NCI-H446 (cell line): ENCODE measurements around the gene STX5.
"Not testable (repeated sequence)": the region's sequence is repeated elsewhere in the genome, so short reads cannot be mapped to it uniquely, and the experiment has no call there.

Experiments used
- DNase-seq, 2 experiments: peaks; one replicate each; lab custom pipeline; 2025; lab: John Stamatoyannopoulos, UW

The STX5 gene

DNA sequence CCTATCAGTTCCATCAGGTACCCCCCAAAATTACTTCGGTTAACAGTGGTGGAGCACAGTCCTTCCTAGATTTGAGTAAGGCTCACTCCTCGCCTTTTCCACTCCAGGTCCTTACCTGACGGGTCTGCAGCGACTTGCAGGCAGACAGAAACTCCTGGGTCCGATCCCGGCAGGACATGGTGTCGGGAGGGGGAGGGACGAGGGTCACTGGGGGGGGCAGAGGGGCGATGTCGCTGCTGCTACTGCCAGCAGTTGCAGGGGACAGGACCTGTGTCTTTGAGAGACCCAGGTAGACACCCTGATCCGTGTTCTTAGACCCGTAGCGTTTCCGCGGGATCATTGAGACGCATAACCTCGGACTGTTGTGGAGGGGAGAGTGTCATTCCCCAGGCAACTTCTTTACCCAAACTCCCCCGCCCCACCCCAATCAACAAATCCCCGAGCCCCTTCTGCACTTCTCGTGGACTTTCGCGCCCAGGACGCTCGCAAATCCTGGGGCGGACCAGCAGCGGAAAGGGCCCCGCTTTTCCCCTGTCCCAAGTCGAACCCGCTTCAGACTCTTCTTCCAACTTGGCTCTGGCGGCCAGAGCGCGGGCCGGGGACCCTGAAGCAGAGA, 839 bp downstream of the STX5 start:
- no peak for DNase-seq

GRCh38 chr11:62828130-62828529, 3.7 kb downstream of the STX5 start:
- DNase-seq, result not testable (repeated sequence)

- DNase-seq, result no peak
Observed at GRCh38 chr11:62823677-62824076, 8.2 kb downstream of the STX5 start.

DNA sequence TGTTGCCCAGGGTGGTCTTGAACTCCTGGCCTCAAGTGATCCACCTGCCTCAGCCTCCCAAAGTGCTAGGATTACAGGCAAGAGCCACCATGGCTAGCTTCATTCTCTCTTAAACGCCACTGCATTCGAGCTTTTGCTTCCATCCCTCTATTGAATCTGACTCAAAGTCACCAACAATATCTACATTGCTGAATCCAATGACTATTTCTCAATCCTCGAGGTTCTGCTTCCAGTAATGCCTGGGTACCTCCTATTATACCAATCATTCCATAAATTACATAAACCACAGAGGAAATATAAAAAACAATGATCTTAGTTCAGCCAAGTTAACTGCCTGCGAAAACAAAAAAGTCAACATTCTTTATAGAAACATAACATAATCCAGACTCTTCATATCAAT, 14.7 kb downstream of the STX5 start:
- no peak for DNase-seq

DNA sequence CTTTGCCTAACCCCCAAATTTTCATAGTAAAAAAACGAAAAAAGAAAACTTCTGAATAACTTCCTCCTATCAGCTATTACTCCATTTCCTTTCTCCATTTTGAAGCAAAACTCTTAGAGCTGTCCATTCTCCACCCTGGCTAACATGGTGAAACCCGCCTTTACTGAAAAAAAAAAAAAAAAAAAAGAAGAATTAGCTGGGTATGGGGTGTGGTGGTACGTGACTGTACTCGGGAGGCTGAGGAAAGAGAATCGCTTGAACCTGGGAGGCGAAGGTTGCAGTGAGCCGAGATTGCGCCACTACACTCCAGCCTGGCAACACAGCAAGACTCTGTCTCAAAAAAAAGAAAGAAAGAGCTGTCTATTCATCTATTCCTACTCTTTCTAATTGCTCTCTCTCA, 15.3 kb downstream of the STX5 start:
- DNase-seq, result no peak

- no peak for DNase-seq
Observed at GRCh38 chr11:62811659-62812058, 20.2 kb downstream of the STX5 start.

GRCh38 chr11:62810748-62811147, 21.1 kb downstream of the STX5 start:
- DNase-seq, result no peak

- DNase-seq, result no peak
Observed at GRCh38 chr11:62806611-62807121, 25.2 kb downstream of the STX5 start.

- DNase-seq, result no peak
Observed at GRCh38 chr11:62805961-62806441, 25.9 kb downstream of the STX5 start.

GRCh38 chr11:62805076-62805892, 26.6 kb downstream of the STX5 start, which contains the start of gene NXF1:
NXF1 (minus strand) TSS chr11:62805440; CDS start chr11:62805356, 84 bp downstream.
- DNase-seq, result peak; percentile 91 to 98

DNA sequence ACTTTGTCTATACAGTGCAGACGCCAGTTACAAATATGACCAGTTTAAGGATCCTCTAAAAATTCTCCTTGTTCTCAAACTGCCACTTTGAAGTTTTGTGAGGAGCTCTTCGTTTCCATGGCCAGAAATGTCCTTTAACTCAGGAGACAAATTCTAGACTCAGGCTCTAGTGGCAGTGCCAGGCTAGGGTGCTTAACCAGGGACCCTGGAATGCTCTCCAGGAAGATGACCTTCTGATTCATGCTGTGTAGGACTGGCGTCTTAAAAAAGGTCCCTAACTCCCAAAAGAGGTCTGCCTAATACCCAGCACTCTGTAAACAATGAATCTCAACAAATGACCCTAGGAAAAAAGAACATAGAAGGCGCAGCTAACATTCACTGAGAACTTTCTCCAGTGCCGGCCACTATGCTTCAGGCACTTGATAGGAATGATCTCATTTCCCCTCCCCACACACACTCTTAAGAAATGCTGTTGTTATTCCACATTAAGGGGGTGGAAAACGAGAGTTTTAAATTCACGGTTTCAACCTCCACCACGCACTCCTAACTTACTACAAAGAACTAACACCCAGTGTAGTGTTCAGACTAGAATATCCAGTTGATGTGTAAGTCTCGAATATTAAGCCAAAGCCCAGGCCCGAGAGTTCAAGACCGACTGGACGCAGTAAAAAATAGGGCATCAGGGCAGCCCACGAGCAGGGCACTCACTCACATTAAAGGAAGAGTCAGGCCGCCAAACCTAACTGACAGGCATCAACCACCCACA, 27.4 kb downstream of the STX5 start:
- DNase-seq, result no peak

DNA sequence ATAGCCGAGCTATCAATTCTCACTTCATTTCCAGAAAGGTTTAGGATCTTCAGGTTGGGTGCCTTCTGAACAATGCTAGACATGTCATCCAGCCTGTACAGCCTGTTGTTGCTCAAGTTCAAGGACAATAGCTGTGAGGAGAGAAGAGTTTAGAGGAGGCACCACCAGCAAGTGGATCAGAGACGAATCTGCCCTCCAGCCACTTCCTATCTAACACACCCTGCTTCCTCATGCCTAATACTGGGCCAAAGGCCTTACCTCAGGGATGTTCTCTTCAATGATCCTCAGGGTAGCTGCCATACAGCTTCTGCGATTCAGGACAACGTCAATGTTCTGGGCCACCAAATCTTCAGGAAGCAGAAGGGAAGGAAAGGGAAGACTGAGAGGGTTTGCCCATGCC, 30.8 kb downstream of the STX5 start:
- DNase-seq, result no peak

DNA sequence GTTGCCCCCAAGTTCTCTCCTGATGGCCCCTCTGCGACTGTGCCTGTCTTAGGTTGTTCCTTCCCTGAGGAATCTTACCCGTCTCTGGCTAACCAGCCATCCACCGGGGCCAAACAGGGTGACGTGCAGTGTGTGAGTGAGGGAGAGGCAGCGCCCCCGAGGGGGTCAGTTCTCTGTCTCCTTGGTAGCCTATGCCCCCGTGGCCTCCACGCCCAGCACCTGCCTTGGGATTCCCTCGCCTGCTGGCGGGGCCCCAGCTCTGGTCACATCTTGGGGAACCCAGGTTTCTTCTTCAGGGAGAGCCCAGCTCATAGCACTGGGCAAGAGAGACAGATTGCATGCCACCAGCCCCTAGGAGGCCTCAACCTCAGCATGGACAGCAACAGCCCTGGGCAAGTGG, 32.4 kb downstream of the STX5 start:
- no peak for DNase-seq

GRCh38 chr11:62796281-62796680, 35.6 kb downstream of the STX5 start:
- no peak for DNase-seq

DNA sequence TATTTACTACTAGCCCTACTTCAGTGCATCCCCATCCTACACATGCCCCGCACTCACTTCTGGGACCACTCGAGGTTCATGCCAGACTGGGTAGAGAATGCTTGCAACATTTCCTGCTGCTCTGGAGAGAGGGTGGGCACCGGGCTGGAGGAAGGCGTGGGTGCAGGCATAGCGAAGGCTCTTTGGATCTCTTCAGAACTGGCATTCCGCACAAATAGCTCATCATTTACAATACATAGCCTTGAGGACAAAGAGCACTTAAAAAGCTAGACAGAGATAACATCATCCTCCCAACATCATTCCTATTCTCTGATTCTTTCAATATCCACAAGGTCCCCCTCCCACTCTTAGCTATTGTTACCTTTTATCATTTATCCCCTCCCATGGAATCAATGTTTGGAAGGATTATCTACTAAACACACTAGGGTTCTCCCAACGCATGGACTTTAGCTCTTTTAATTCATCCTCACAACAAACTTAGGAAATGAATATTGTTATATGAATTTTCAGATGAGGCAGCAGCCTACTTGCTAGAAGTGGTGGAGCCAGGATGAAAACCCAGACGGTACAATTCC, 37.6 kb downstream of the STX5 start:
- DNase-seq, result no peak

DNA sequence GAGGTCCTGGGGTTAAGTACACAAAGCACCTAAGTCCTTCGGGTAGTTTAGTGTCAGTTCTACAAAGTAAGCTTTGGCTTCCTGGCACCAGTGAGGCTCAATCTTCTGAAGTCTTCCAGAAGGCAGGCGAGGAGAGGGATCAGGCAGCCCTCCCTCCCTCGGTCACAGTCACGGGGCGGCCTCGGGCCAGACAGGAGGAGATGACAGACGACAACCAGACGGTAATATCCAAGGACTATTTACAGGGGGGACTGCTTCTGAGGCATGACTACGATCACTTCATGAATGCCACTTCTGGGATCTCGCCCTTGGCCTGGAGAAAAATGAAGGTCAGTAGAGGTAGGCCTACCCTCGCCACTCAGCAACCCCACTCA, 39.7 kb downstream of the STX5 start:
- DNase-seq, result peak in 1 of 2 experiments; percentile 54

GRCh38 chr11:62791501-62792201, 40.2 kb downstream of the STX5 start, which contains the start of gene TMEM223:
TMEM223 (minus strand) TSS chr11:62792006; CDS start chr11:62791994, 12 bp downstream.
- peak; percentile 51 to 80 for DNase-seq

- no peak for DNase-seq
Observed at GRCh38 chr11:62789576-62789975, 42.3 kb downstream of the STX5 start.

DNA sequence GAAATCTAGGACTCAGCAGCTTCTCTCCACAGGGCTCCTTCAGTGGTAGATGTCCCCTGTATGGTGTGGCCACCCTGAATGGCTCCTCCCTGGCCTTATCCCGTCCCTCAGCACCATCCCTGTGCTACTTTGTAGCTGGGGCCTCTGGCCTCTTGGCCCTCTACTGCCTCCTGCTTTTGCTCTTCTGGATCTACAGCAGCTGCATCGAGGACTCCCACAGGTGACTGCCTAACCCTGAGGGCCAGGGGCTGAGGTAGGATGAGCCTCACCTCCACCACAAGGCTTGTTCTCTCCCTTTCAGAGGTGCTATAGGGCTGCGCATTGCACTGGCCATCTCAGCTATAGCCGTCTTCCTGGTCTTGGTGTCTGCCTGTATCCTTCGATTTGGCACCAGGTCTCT, 42.9 kb downstream of the STX5 start:
- DNase-seq, result no peak

DNA sequence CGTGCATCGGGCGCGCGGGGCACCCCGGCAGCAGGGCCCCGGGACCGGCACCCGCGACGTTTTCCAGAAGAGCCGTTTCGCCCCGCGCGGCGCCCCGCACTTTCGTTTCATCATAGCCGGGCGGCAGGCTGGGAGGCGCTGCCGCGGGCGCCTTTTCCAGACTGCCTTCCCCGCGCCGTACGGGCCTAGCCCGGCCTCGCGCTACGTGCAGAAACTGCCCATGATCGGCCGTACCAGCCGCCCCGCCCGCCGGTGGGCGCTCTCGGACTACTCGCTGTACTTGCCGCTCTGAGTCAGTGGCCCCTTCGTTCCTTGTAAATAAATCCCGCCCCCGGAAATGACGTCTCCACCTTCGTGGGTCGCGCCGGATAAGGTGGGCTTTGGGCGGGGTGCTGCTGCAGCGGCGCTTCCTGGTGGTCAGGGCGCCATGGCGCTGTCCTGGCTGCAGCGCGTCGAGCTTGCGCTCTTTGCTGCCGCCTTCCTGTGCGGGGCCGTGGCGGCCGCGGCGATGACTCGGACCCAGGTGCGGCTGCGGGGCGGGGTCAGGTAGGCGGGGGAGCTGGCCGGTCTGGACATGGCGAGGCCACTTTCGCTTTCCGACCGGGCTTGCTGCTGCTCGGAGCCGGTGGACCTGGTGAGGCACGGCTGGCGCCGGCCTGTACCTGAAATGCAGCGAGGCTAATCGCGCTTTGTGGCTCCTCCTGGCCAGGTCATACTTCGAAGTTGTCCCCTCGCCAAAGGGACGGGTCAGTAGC, 44.7 kb downstream of the STX5 start, which contains the start of gene TMEM179B:
Gene TMEM179B, plus strand, starts transcription at position 398 of the 755 bp plus-strand sequence. Its CDS starts 30 bp downstream, at position 428.
- DNase-seq, result peak; percentile 97 to 98
